GM12874 (cell line): ENCODE results near the gene GTF2F2.

ENCODE experiments used
- TF ChIP-seq, protein P1 (sequence below): IDR thresholded peaks from 2 replicates; pipeline ENCODE4 v1.5.1; 2011; ENCODE audit warnings: low read depth, mild to moderate bottlenecking, control low read depth, low read length, moderate library complexity; ENCODE audit not compliant: insufficient read depth

GTF2F2 gene

DNA sequence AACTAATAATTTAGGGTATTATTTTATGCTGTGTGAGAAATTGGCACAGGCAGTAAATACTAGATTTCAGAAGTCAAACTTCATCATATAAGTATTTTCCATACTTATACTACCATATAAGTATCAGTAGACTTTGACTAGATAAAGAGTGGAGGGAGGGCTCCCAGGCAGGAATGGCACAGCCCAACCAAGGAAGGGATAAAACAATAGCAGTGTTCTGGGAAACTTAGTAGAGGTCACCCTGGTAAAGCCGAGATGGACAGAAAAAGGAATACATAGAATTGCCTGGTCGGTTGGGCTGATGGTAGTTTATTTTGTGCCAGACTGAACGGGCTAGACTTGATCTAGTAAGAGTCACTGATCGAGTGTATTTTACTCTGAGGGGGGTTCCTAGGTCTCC, 100.1 kb downstream of the GTF2F2 start:
- TF ChIP-seq, protein P1, sequence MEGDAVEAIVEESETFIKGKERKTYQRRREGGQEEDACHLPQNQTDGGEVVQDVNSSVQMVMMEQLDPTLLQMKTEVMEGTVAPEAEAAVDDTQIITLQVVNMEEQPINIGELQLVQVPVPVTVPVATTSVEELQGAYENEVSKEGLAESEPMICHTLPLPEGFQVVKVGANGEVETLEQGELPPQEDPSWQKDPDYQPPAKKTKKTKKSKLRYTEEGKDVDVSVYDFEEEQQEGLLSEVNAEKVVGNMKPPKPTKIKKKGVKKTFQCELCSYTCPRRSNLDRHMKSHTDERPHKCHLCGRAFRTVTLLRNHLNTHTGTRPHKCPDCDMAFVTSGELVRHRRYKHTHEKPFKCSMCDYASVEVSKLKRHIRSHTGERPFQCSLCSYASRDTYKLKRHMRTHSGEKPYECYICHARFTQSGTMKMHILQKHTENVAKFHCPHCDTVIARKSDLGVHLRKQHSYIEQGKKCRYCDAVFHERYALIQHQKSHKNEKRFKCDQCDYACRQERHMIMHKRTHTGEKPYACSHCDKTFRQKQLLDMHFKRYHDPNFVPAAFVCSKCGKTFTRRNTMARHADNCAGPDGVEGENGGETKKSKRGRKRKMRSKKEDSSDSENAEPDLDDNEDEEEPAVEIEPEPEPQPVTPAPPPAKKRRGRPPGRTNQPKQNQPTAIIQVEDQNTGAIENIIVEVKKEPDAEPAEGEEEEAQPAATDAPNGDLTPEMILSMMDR = no peak

DNA sequence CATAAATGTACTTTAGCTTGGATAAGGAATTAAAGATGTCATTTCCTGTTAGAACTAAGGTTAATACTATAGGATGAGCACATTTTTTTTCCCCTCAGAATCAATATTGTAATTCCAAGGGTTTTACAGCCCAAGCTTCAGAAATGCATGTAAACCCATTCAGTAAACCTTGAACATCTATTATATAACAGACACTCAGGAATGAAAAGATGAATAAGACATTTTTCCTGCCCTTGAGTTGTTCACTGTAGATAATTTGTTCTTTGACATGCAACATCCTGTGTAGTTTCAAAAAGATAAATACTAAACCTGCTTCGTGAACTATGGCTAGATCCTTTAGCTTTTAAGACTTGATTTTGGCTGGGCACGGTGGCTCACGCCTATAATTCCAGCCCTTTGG, 102.2 kb downstream of the GTF2F2 start:
- TF ChIP-seq, protein P1 = no peak

DNA sequence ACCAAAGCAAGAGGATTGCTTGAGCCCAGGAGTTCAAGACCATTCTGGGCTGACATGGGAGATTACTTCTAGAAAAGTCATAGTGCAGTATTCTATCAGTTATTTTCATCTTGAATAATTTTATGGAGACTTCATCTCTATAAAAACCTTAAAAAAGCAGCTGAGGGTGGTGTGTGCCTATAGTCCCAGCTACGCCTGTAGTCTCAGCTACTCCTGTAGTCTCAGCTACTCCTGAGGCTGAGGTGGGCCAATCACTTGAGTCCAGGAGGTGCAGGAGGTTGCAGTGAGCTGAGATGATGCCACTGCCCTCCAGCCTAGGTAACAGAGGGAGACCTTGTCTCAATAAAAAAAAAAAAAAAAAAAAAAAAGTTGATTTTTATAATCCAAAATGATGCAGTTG, 102.6 kb downstream of the GTF2F2 start:
- TF ChIP-seq, protein P1 = no peak

DNA sequence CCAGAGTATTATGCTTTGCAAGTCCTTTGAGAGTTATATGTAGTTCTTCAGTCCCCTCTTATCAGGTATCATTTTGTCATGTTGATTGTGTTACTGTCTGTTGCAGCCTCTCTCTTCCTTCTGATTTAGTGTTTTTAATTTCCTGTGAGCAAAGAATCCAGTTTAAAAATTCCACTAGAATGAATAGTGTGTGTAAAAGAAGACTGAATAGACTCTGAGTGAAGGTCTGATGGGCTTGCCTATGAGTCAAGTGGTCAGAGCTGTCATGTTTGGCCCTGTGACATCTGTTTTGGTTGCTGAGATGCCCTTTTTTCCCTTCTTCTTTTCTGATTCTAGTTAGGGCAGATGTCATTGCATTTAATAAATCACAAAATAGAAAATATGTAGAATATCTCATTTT, 103.9 kb downstream of the GTF2F2 start:
- TF ChIP-seq, protein P1 = no peak

DNA sequence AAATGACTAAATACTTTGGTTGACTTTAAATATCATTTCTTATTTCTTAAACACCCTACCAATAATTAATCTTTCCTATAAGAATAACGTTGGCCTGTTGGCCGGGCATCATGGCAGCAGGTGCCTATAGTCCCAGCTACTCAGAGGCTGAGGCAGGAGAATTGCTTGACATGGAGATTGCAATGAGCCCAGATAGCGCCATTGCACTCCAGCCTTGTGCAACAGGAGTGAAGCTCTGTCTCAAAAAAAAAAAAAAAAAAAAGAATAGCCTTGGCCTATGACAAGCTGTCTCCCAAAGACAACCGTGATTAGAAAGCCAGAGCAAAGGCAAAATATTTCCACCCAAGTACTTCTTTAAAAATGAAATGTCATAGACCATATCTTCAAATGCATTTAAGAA, 105.1 kb downstream of the GTF2F2 start:
- TF ChIP-seq, protein P1 = no peak

DNA sequence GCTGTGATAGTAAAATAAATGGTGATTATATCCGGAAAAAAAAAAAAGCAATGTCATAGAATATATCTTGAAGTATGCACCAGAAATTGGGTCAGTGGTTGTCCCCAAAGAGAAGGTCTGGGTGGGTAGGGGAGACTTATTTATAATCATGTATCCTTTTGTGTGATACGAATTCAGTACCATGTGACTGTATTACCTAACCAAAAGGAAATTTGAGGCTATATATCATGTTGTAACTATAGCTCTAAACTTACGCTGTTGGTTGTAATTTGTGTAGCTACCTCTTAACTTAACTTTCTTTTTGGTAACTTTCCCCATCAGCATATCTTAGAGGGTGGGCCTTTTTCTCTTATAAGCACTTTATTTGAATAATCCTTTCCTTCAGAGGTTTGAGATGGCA, 105.7 kb downstream of the GTF2F2 start:
- TF ChIP-seq, protein P1 = no peak

DNA sequence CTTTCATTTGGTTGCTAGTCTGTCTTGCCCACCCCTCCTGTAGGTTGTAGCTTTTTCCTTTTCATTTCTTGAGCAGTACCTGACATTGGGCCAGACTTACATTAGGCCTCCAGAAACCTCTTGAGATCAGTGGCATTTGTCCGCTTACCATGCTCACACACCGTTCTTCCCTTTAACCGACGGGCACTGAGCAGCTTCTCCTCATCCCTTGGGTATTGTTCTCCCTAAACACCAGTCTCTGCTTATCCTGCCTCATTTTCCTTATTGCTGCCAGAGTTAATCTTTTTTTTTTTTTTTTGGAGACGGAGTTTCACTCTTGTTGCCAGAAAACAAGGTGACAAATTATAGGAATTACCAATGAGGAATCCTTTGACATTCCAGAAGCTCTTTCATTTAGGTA, 107.7 kb downstream of the GTF2F2 start:
- TF ChIP-seq, protein P1 = no peak

DNA sequence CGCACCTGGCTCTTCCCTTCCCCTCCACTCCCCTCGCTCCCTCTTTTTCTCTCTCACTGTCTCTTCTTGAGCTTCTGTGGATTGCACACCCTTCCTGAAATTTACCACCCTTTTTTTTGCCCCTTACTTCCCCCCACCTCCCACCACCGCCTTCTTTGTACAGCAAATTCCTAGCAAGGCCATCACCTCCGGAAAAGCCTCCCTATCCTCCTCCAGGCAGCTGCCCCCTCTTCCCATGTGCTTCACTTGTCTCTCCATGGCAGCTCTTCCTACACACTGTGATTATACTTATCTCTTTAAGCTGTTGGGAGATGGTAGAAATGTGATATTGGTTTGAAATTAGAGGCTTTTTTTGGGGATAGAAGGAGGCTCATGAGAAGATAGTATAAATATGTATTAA, 108.9 kb downstream of the GTF2F2 start:
- TF ChIP-seq, protein P1 = no peak
